ENCODE results near the gene PPM1B.
"Not testable (repeated sequence)": the region's sequence is repeated elsewhere in the genome, so short reads cannot be mapped to it uniquely, and the experiment has no call there.

The PPM1B gene

GRCh38 chr2:44164617-44165016, 4.1 kb upstream of the PPM1B start:
- no peak for DNase-seq

- peak; percentile 8 for DNase-seq
These were observed 2.6 kb upstream of the PPM1B start for GRCh38 chr2:44166096-44166495.

GRCh38 chr2:44167311-44167907, 1.3 kb upstream of the PPM1B start:
- DNase-seq = no peak

GRCh38 chr2:44167908-44168680, 581 bp upstream of the PPM1B start:
- peak; percentile 46 for DNase-seq

GRCh38 chr2:44169155-44169898, 652 bp downstream of the PPM1B start:
- DNase-seq = no peak

GRCh38 chr2:44170311-44170717, 1.6 kb downstream of the PPM1B start:
- DNase-seq = no peak

GRCh38 chr2:44171018-44171417, 2.3 kb downstream of the PPM1B start:
- DNase-seq = no peak

- DNase-seq = not testable (repeated sequence)
These were observed 2.8 kb downstream of the PPM1B start for GRCh38 chr2:44171442-44171841.

GRCh38 chr2:44172576-44172975, 3.9 kb downstream of the PPM1B start:
- DNase-seq = no peak

- no peak for DNase-seq
These were observed 10.3 kb downstream of the PPM1B start for GRCh38 chr2:44178950-44179349.

GRCh38 chr2:44181648-44182047, 13.0 kb downstream of the PPM1B start:
- DNase-seq = no peak

- no peak for DNase-seq
These were observed 15.4 kb downstream of the PPM1B start for GRCh38 chr2:44184106-44184505.

- DNase-seq = no peak
These were observed 18.1 kb downstream of the PPM1B start for GRCh38 chr2:44186810-44187209.

GRCh38 chr2:44187251-44187650, 18.6 kb downstream of the PPM1B start:
- DNase-seq = no peak

GRCh38 chr2:44188696-44189095, 20.0 kb downstream of the PPM1B start:
- no peak for DNase-seq

GRCh38 chr2:44189104-44189503, 20.4 kb downstream of the PPM1B start:
- no peak for DNase-seq

- DNase-seq = no peak
These were observed 21.9 kb downstream of the PPM1B start for GRCh38 chr2:44190526-44190925.

- DNase-seq = no peak
These were observed 23.1 kb downstream of the PPM1B start for GRCh38 chr2:44191739-44192138.

- DNase-seq = no peak
These were observed 24.0 kb downstream of the PPM1B start for GRCh38 chr2:44192646-44193045.

- no peak for DNase-seq
These were observed 27.0 kb downstream of the PPM1B start for GRCh38 chr2:44195714-44196113.

GRCh38 chr2:44197816-44198215, 29.1 kb downstream of the PPM1B start:
- DNase-seq = no peak

GRCh38 chr2:44200011-44200410, 31.3 kb downstream of the PPM1B start:
- no peak for DNase-seq

GRCh38 chr2:44200759-44201158, 32.1 kb downstream of the PPM1B start:
- DNase-seq = no peak

- DNase-seq = no peak
These were observed 33.0 kb downstream of the PPM1B start for GRCh38 chr2:44201648-44202165.

Data from activated gamma-delta T cell (primary cell).